HG03097 (cell line): ENCODE results near the gene ZNF337.
A peak's percentile ranks its signal among the peaks of the same experiment; 100 is the strongest.
"Not testable (repeated sequence)": the region's sequence is repeated elsewhere in the genome, so short reads cannot be mapped to it uniquely, and the experiment has no call there.

Source experiments
- ATAC-seq: cut with Tn5 transposase; IDR thresholded peaks from one replicate; pipeline ENCODE4 v1.9.1; 2021; ENCODE audit not compliant: unreplicated experiment, low FRiP score

Gene ZNF337

GRCh38 chr20:25695532-25696370, 902 bp downstream of the ZNF337 start:
- no peak for ATAC-seq

- peak; percentile 23 for ATAC-seq
Measured at GRCh38 chr20:25692499-25692898, 4.2 kb downstream of the ZNF337 start.

GRCh38 chr20:25690427-25690826, 6.2 kb downstream of the ZNF337 start:
- ATAC-seq: no peak

- ATAC-seq: no peak
Measured at GRCh38 chr20:25686081-25687067, 10.3 kb downstream of the ZNF337 start.

GRCh38 chr20:25685276-25686080, 11.2 kb downstream of the ZNF337 start:
- ATAC-seq: peak; percentile 91

- ATAC-seq: not testable (repeated sequence)
Measured at GRCh38 chr20:25683826-25684225, 12.8 kb downstream of the ZNF337 start.

- no peak for ATAC-seq
Measured at GRCh38 chr20:25683050-25683449, 13.6 kb downstream of the ZNF337 start.

- ATAC-seq: no peak
Measured at GRCh38 chr20:25676164-25676809, 20.4 kb downstream of the ZNF337 start.

GRCh38 chr20:25675161-25675560, 21.5 kb downstream of the ZNF337 start:
- ATAC-seq: no peak

GRCh38 chr20:25672659-25673235, 23.9 kb downstream of the ZNF337 start:
- no peak for ATAC-seq

GRCh38 chr20:25669826-25670422, 26.7 kb downstream of the ZNF337 start:
- ATAC-seq: no peak

- ATAC-seq: no peak
Measured at GRCh38 chr20:25668446-25668845, 28.2 kb downstream of the ZNF337 start.

- no peak for ATAC-seq
Measured at GRCh38 chr20:25659999-25660398, 36.7 kb downstream of the ZNF337 start.

- no peak for ATAC-seq
Measured at GRCh38 chr20:25654487-25654886, 42.2 kb downstream of the ZNF337 start.

GRCh38 chr20:25652866-25653265, 43.8 kb downstream of the ZNF337 start:
- not testable (repeated sequence) for ATAC-seq

- no peak for ATAC-seq
Measured at GRCh38 chr20:25644814-25645213, 51.8 kb downstream of the ZNF337 start.

- no peak for ATAC-seq
Measured at GRCh38 chr20:25643716-25644115, 52.9 kb downstream of the ZNF337 start.

GRCh38 chr20:25637247-25637646, 59.4 kb downstream of the ZNF337 start:
- ATAC-seq: no peak
